ENCODE measurements around the gene IKZF4. TPM values are rescaled to one million over a fixed set of nuclear protein-coding genes. Genes with fewer than 3 reads are reported as not detected.

IKZF4 gene
- total RNA-seq, 2 experiments from 2014 or later, result 7.5 to 8.2 TPM

Other genes starting within 250 kb of the IKZF4 start
- 100 to 1,000 TPM; 100 to 101 TPM for gene SARNP, start 203.3 kb upstream of the IKZF4 start, total RNA-seq
- 10 to 100 TPM; 23.8 to 26.4 TPM for gene ORMDL2, start 203.0 kb upstream of the IKZF4 start, total RNA-seq
- gene DNAJC14, start 191.5 kb upstream of the IKZF4 start, total RNA-seq, result 10 to 100 TPM; 19.7 to 21.9 TPM
- gene MMP19, start 178.1 kb upstream of the IKZF4 start, total RNA-seq, result under 1 TPM in 1 of 2 experiments, not detected in 1; 0.10 TPM
- 10 to 100 TPM; 18.8 to 19.3 TPM for gene PYM1, start 93.1 kb upstream of the IKZF4 start, total RNA-seq
- gene DGKA, start 89.9 kb upstream of the IKZF4 start, total RNA-seq, result 100 to 1,000 TPM; 285 to 331 TPM
- 1 to 10 TPM; 1.2 to 1.5 TPM for gene PMEL, start 55.0 kb upstream of the IKZF4 start, total RNA-seq
- 100 to 1,000 TPM; 121 to 126 TPM for gene CDK2, start 54.2 kb upstream of the IKZF4 start, total RNA-seq
- 10 to 100 TPM; 33.2 to 35.7 TPM for gene RAB5B, start 47.0 kb upstream of the IKZF4 start, total RNA-seq
- 1 to 10 TPM; 1.7 to 2.2 TPM for gene SUOX, start 23.8 kb upstream of the IKZF4 start, total RNA-seq
- gene RPS26, start 20.9 kb downstream of the IKZF4 start, total RNA-seq, result 10 to 100 TPM; 31.0 to 37.3 TPM
- gene ERBB3, start 59.1 kb downstream of the IKZF4 start, total RNA-seq, result 1 to 10 TPM; 1.0 to 1.9 TPM
- 100 to 1,000 TPM; 398 to 411 TPM for gene PA2G4, start 83.5 kb downstream of the IKZF4 start, total RNA-seq
- gene RPL41, start 95.6 kb downstream of the IKZF4 start, total RNA-seq, result 1,000 to 10,000 TPM; 5,971 to 6,299 TPM
- gene ZC3H10, start 97.2 kb downstream of the IKZF4 start, total RNA-seq, result 1 to 10 TPM; 6.4 to 6.6 TPM
- 10 to 100 TPM; 87.4 to 88.9 TPM for gene ESYT1, start 107.2 kb downstream of the IKZF4 start, total RNA-seq
- gene MYL6B, start 131.5 kb downstream of the IKZF4 start, total RNA-seq, result 10 to 100 TPM; 49.2 to 57.5 TPM
- 100 to 1,000 TPM; 841 to 868 TPM for gene MYL6, start 137.3 kb downstream of the IKZF4 start, total RNA-seq
- gene SMARCC2, start 168.4 kb downstream of the IKZF4 start, total RNA-seq, result 10 to 100 TPM; 75.8 to 79.0 TPM
- 10 to 100 TPM; 26.0 TPM for gene RNF41, start 200.9 kb downstream of the IKZF4 start, total RNA-seq
- gene NABP2, start 203.3 kb downstream of the IKZF4 start, total RNA-seq, result 10 to 100 TPM; 57.4 to 59.0 TPM
- 1 to 10 TPM in 1 of 2 experiments, under 1 TPM in 1; 0.98 to 1.8 TPM for gene SLC39A5, start 209.0 kb downstream of the IKZF4 start, total RNA-seq
- gene ANKRD52, start 237.3 kb downstream of the IKZF4 start, total RNA-seq, result 10 to 100 TPM; 23.6 to 25.6 TPM
- 1 to 10 TPM; 3.5 to 6.1 TPM for gene COQ10A, start 245.9 kb downstream of the IKZF4 start, total RNA-seq

All from activated naive CD4-positive, alpha-beta T cell treated with anti-CD3 and anti-CD28 coated beads for 36 hours (primary cell).